Tibial nerve (tissue), 4 donors: ENCODE measurements around the gene TLR5. TPM values are rescaled to one million over a fixed set of nuclear protein-coding genes. Genes with fewer than 3 reads are reported as not detected.
A peak's percentile ranks its signal among the peaks of the same experiment; 100 is the strongest.
"Not testable (repeated sequence)": the region's sequence is repeated elsewhere in the genome, so short reads cannot be mapped to it uniquely, and the experiment has no call there.

Experiments
- DNase-seq, 2 donors: peaks; one replicate each; pipeline ENCODE4 v3.0.0-alpha.2; 2019; ENCODE audit warnings: low spot score in 2 of 2
- H3K27ac ChIP-seq, 4 donors: fragments of 200-600 bp; sonication (generic) in 3 of 4; one replicate each; pipeline ENCODE4 v1.5.1; 2017 to 2019; ENCODE audit warnings: mild to moderate bottlenecking in 1 of 4
- H3K27me3 ChIP-seq, 2 donors: fragments of 200-600 bp; sonication (generic) in 1 of 2; one replicate each; pipeline versions ENCODE4 v1.5.1 to v1.6.0; 2017 to 2019
- H3K36me3 ChIP-seq, 3 donors: fragments of 200-600 bp; sonication (generic); one replicate each; pipeline ENCODE4 v1.5.1; 2018 to 2019
- H3K4me1 ChIP-seq, 4 donors: fragments of 200-600 bp; sonication (generic) in 3 of 4; one replicate each; pipeline ENCODE4 v1.5.1; 2017 to 2019
- H3K4me3 ChIP-seq, 4 donors: fragments of 200-600 bp; sonication (generic) in 3 of 4; one replicate each; pipeline ENCODE4 v1.5.1; 2017 to 2019; ENCODE audit warnings: mild to moderate bottlenecking in 1 of 4, moderate library complexity in 1 of 4
- H3K9me3 ChIP-seq, 4 donors: fragments of 200-600 bp; sonication (generic) in 3 of 4; one replicate each; pipeline ENCODE4 v1.5.1; 2017 to 2019
- CTCF ChIP-seq, 5 experiments: fragments of 200-600 bp in 3 of 5; fragments of 450-650 bp in 2 of 5; sonication (generic) in 3 of 5; IDR thresholded peaks; one replicate each; pipeline ENCODE4 v1.5.1; 2016 to 2019; ENCODE audit warnings: antibody characterized with exemption in 5 of 5, mild to moderate bottlenecking in 3 of 5, moderate library complexity in 2 of 5
- EP300 ChIP-seq, 2 donors: sonication (generic); formaldehyde crosslinking; IDR thresholded peaks; one replicate each; pipeline ENCODE4 v1.6.1; 2017; ENCODE audit warnings: antibody characterized with exemption in 2 of 2, mild to moderate bottlenecking in 1 of 2
- POLR2A ChIP-seq, 2 donors: fragments of 450-650 bp; IDR thresholded peaks; one replicate each; pipeline ENCODE4 v1.6.1; 2017; ENCODE audit warnings: antibody characterized with exemption in 2 of 2, mild to moderate bottlenecking in 2 of 2, moderate library complexity in 2 of 2
- WGBS, 2 donors: methylation state at CpG; one replicate each; pipeline ENCODE4 v1.1.5; 2018; 5-methylcytosine and 5-hydroxymethylcytosine counted together
- total RNA-seq, 4 donors: library from RNA; depleted of rRNA; stranded (reverse); fragments of >200 nt; gene quantifications; one replicate each; pipeline ENCODE4 v1.1.0, GENCODE V29; 2016

Gene TLR5
- total RNA-seq, 4 donors from 2014 or later, result 3.7 to 19.2 (median 12.4) TPM

GRCh38 chr1:223175633-223176032 lies 32.6 kb upstream of the TLR5 start:
- no peak for TF ChIP-seq CTCF (IDR thresholded peaks at IDR 0.05)
- no peak for TF ChIP-seq POLR2A (IDR thresholded peaks at IDR 0.05)
- TF ChIP-seq EP300 (IDR thresholded peaks at IDR 0.05), result peak; percentile 42 to 89
- WGBS, 2 donors, result 66 to 69% methylated on average over 3 of the region's 3 CpGs
- H3K27me3 ChIP-seq, result no peaks in the 10 kb centered on the region
- peak in 1 of 2 donors; percentile 69 for DNase-seq
- no peaks in the 10 kb centered on the region for H3K9me3 ChIP-seq
- H3K4me1 ChIP-seq, result peaks cover 0 to 13% (median 4%) of the 10 kb centered on the region in 4 donors
- H3K4me3 ChIP-seq, result no peak overlapping the region
- H3K27ac ChIP-seq, result peak overlapping the region in 2 of 4 donors; percentile 52 to 66
- no peaks in the 10 kb centered on the region for H3K36me3 ChIP-seq

GRCh38 chr1:223175032-223175431 lies 32.0 kb upstream of the TLR5 start:
- no peaks in the 10 kb centered on the region for H3K27me3 ChIP-seq
- TF ChIP-seq POLR2A (IDR thresholded peaks at IDR 0.05) (no peak), CTCF (IDR thresholded peaks at IDR 0.05) (no peak), EP300 (IDR thresholded peaks at IDR 0.05) (no peak)
- no peaks in the 10 kb centered on the region for H3K36me3 ChIP-seq
- peak in 1 of 2 donors; percentile 15 for DNase-seq
- peak overlapping the region in 2 of 4 donors; percentile 43 to 66 for H3K27ac ChIP-seq
- H3K4me1 ChIP-seq, result peaks cover 0 to 7% (median under 1%) of the 10 kb centered on the region in 4 donors
- WGBS, 2 donors, result 53 to 62% methylated on average over 4 of the region's 4 CpGs
- no peak overlapping the region for H3K4me3 ChIP-seq
- no peaks in the 10 kb centered on the region for H3K9me3 ChIP-seq

- H3K4me1 ChIP-seq, DNase-seq, H3K36me3 ChIP-seq, H3K27me3 ChIP-seq, H3K4me3 ChIP-seq, H3K27ac ChIP-seq, H3K9me3 ChIP-seq: not testable (repeated sequence)
- 91 to 93% methylated on average over 5 of the region's 5 CpGs for WGBS, 2 donors
These were observed 26.4 kb upstream of the TLR5 start for GRCh38 chr1:223169458-223169857.

GRCh38 chr1:223161321-223161720 lies 18.3 kb upstream of the TLR5 start:
- no peaks in the 10 kb centered on the region for H3K9me3 ChIP-seq
- WGBS, 2 donors, result 77 to 85% methylated on average over 3 of the region's 3 CpGs
- H3K4me1 ChIP-seq, result no peaks in the 10 kb centered on the region
- TF ChIP-seq EP300 (IDR thresholded peaks at IDR 0.05) (no peak), POLR2A (IDR thresholded peaks at IDR 0.05) (no peak), CTCF (IDR thresholded peaks at IDR 0.05) (no peak)
- H3K4me3 ChIP-seq, result no peak overlapping the region
- H3K36me3 ChIP-seq, result no peaks in the 10 kb centered on the region
- no peak for DNase-seq
- no peak overlapping the region for H3K27ac ChIP-seq
- H3K27me3 ChIP-seq, result no peaks in the 10 kb centered on the region

- H3K9me3 ChIP-seq, result no peaks in the 10 kb centered on the region
- DNase-seq, result no peak
- no peaks in the 10 kb centered on the region for H3K36me3 ChIP-seq
- 71 to 84% methylated on average over 2 of the region's 2 CpGs for WGBS, 2 donors
- H3K4me3 ChIP-seq, result no peak overlapping the region
- H3K27me3 ChIP-seq, result no peaks in the 10 kb centered on the region
- no peak overlapping the region for H3K27ac ChIP-seq
- peaks cover 0 to 4% (median 0%) of the 10 kb centered on the region in 4 donors for H3K4me1 ChIP-seq
- TF ChIP-seq CTCF (IDR thresholded peaks at IDR 0.05), result no peak
- no peak for TF ChIP-seq POLR2A (IDR thresholded peaks at IDR 0.05)
- no peak for TF ChIP-seq EP300 (IDR thresholded peaks at IDR 0.05)
These were observed 13.3 kb upstream of the TLR5 start for GRCh38 chr1:223156343-223156742.

- no peak for DNase-seq
- Histone ChIP-seq H3K4me1 (peaks cover 0 to 4% (median 0%) of the 10 kb centered on the region in 4 donors), H3K27ac (no peak overlapping the region), H3K36me3 (no peaks in the 10 kb centered on the region), H3K4me3 (no peak overlapping the region), H3K27me3 (no peaks in the 10 kb centered on the region), H3K9me3 (no peaks in the 10 kb centered on the region)
- WGBS, 2 donors, result 56 to 64% methylated on average over 2 of the region's 2 CpGs
- TF ChIP-seq POLR2A (IDR thresholded peaks at IDR 0.05) (no peak), CTCF (IDR thresholded peaks at IDR 0.05) (no peak), EP300 (IDR thresholded peaks at IDR 0.05) (no peak)
These were observed 12.1 kb upstream of the TLR5 start for GRCh38 chr1:223155153-223155552.
